ENCODE data around the gene RFC2. TPM values are rescaled to one million over a fixed set of nuclear protein-coding genes. Genes with fewer than 3 reads are reported as not detected.
A peak's percentile ranks its signal among the peaks of the same experiment; 100 is the strongest.

RFC2 gene
- total and polyA plus RNA-seq, 8 donors: 8.1 to 11.4 (median 9.3) TPM

DNA sequence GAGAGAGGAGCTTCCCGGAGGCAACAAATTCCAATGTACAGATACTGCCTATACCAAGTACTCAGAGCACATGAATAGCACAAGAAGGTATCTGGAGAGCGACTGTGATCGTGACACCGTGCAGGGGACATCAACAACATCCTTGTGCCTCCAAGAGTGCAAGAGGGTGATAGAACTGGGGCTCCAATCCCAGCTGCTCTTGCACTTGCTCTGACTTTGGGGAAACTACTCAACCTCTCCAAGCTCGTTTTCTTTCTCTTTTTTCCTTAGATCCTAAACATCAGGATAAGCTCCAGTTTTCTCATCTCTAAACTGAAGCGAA, 12.1 kb downstream of the RFC2 start:
- H3K4me3 ChIP-seq: no peak overlapping the region
- H3K36me3 ChIP-seq: peaks cover 0 to 32% (median 6%) of the 10 kb centered on the region in 3 donors
- H3K27me3 ChIP-seq: no peaks in the 10 kb centered on the region
- 89 to 96% methylated on average over 6 of the region's 6 CpGs for WGBS, 2 donors
- intact Hi-C loops (cut with DNase I): no loop called here
- ATAC-seq (no peak), FAIRE-seq (no peak), DNase-seq (no peak)
- H3K27ac ChIP-seq: no peak overlapping the region
- no peak for TF ChIP-seq CTCF (IDR thresholded peaks at IDR 0.05)
- H3K4me1 ChIP-seq: peaks cover 0 to 3% (median 0%) of the 10 kb centered on the region in 3 donors
- no peaks in the 10 kb centered on the region for H3K9me3 ChIP-seq

DNA sequence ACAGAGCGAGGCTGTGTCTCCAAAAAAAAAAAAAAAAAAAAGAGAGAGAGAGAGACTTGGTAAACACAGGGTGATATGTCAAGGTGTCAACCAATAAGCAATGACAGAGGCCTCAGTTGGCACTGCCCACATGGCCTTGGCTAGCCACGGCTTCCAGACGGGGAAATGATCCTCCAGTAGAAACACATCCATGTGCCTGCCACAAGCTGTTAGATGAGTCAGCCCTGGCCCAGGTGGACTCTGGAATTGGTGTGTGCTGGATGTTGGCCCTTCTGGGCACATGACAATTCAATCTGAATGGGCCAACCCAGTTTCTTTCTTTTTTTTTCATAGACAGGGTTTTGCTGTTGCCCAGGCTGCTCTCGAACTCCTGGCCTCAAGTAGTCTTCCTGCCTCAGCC, 13.7 kb downstream of the RFC2 start:
- H3K27ac ChIP-seq: no peak overlapping the region
- intact Hi-C loops (cut with DNase I): no loop called here
- 65 to 75% methylated on average over 4 of the region's 4 CpGs for WGBS, 2 donors
- no peaks in the 10 kb centered on the region for H3K4me1 ChIP-seq
- ATAC-seq: peak; percentile 45 to 67 (median 58)
- peak in 2 of 6 donors; percentile 38 to 48 for DNase-seq
- no peak overlapping the region for H3K4me3 ChIP-seq
- peaks cover 0 to 32% (median 3%) of the 10 kb centered on the region in 3 donors for H3K36me3 ChIP-seq
- no peak for FAIRE-seq
- H3K27me3 ChIP-seq: no peaks in the 10 kb centered on the region
- no peaks in the 10 kb centered on the region for H3K9me3 ChIP-seq
- no peak for TF ChIP-seq CTCF (IDR thresholded peaks at IDR 0.05)

DNA sequence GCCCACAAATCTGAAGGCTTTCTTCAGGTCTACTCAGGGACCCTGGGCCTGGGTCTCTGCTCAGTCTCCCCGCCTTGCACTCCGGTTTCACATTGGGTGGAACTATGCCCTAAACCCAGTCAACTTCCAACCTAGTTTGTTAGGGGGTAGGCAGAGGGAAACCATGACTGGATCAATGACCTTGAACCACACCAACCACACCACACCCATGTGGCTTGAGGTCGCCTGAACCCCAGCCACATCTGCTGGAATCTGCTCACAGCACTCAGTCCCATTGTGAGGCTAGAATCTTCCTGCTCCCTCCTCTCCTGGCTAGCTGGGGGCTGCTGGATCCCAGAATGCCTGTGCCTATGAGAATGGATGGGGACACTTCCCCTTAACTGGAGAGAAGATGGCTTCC, 17.9 kb downstream of the RFC2 start:
- DNase-seq (no peak), ATAC-seq (no peak), FAIRE-seq (no peak)
- peaks cover 0 to 6% (median 0%) of the 10 kb centered on the region in 3 donors for H3K4me1 ChIP-seq
- H3K27me3 ChIP-seq: no peaks in the 10 kb centered on the region
- no peak overlapping the region for H3K27ac ChIP-seq
- H3K4me3 ChIP-seq: no peak overlapping the region
- peaks cover 0 to 30% (median 0%) of the 10 kb centered on the region in 3 donors for H3K36me3 ChIP-seq
- WGBS, 2 donors: 94 to 98% methylated on average over 3 of the region's 3 CpGs
- no peaks in the 10 kb centered on the region for H3K9me3 ChIP-seq
- no peak for TF ChIP-seq CTCF (IDR thresholded peaks at IDR 0.05)
- intact Hi-C loops (cut with DNase I): loop anchor here in 1 of 3 donors (10.0 kb wide), 1 partner anchor 59 kb away; no protein-coding TSS in a partner anchor

DNA sequence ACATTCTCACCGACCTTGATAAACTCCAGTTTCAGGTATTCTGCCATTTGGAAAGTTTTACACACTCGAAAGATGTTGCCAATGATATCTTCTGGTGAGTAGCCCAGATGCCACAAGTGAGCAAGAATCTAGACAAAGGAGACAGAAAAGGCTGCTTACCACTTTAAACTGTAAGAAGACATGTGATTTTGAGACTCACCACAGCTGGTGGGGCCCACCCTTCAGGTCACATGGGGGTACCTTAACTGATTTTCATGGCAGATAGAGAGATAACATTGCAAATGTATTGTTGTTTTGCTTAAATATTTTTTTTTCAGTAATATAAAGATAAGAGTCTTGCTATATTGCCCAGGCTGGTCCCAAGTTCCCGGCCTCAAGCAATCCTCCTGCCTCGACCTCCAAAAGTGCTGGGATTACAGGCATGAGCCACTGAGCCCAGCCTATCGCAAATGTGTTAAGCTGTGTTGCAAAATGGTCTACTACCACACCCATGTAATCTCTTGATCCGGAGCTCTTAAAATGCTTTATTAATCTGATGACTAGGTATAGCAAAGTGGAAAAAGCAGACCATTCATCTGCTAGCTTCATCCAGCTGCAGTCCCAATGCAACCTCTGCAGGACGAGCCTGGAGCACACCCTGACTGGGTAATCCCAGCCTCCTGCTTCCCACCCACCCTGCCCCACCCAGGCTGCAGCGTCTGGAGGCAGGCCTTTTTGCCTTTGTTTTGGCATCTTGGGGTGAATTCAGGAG, 18.5 kb downstream of the RFC2 start:
- 86 to 90% methylated on average over 8 of the region's 8 CpGs for WGBS, 2 donors
- ATAC-seq (no peak), DNase-seq (no peak), FAIRE-seq (no peak)
- H3K4me1 ChIP-seq: peaks cover 0 to 6% (median 0%) of the 10 kb centered on the region in 3 donors
- no peak overlapping the region for H3K4me3 ChIP-seq
- H3K27me3 ChIP-seq: no peaks in the 10 kb centered on the region
- TF ChIP-seq CTCF (IDR thresholded peaks at IDR 0.05): no peak
- no peak overlapping the region for H3K27ac ChIP-seq
- intact Hi-C loops (cut with DNase I): loop anchor here in 1 of 3 donors (10.0 kb wide), 1 partner anchor 59 kb away; no protein-coding TSS in a partner anchor
- no peaks in the 10 kb centered on the region for H3K9me3 ChIP-seq
- peaks cover 0 to 25% (median 0%) of the 10 kb centered on the region in 3 donors for H3K36me3 ChIP-seq

All from pancreas (tissue), 10 donors.